Adrenal gland (tissue), 5 donors: ENCODE data around the gene PDC.

ENCODE experiments used
- POLR2A ChIP-seq, 2 donors: fragments of 450-650 bp; IDR thresholded peaks; one replicate each; pipeline ENCODE4 v1.6.1; 2017; ENCODE audit warnings: antibody characterized with exemption in 2 of 2, mild to moderate bottlenecking in 2 of 2, moderate library complexity in 1 of 2
- TF ChIP-seq, protein P1 (sequence below), 6 experiments: fragments of 450-650 bp in 4 of 6; fragments of 200-600 bp in 2 of 6; sonication (generic) in 1 of 6; IDR thresholded peaks; 1 replicate in 5 of 6; 2 replicates in 1 of 6; pipeline versions ENCODE4 v1.5.1 to v1.8.0; 2016 to 2021; ENCODE audit warnings: antibody characterized with exemption in 6 of 6, mild to moderate bottlenecking in 2 of 6, moderate library complexity in 1 of 6
- donor health status: DM: no; HTN: no; CAD: no.

GRCh38 chr1:186481303-186481888 is 20.5 kb upstream of the PDC start:
- TF ChIP-seq POLR2A (IDR thresholded peaks at IDR 0.05) = no peak
- TF ChIP-seq, protein P1, sequence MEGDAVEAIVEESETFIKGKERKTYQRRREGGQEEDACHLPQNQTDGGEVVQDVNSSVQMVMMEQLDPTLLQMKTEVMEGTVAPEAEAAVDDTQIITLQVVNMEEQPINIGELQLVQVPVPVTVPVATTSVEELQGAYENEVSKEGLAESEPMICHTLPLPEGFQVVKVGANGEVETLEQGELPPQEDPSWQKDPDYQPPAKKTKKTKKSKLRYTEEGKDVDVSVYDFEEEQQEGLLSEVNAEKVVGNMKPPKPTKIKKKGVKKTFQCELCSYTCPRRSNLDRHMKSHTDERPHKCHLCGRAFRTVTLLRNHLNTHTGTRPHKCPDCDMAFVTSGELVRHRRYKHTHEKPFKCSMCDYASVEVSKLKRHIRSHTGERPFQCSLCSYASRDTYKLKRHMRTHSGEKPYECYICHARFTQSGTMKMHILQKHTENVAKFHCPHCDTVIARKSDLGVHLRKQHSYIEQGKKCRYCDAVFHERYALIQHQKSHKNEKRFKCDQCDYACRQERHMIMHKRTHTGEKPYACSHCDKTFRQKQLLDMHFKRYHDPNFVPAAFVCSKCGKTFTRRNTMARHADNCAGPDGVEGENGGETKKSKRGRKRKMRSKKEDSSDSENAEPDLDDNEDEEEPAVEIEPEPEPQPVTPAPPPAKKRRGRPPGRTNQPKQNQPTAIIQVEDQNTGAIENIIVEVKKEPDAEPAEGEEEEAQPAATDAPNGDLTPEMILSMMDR (IDR thresholded peaks at IDR 0.05) = no peak
